Measurements from ENCODE around the gene SPAAR. TPM values are rescaled to one million over a fixed set of nuclear protein-coding genes. Genes with fewer than 3 reads are reported as not detected.

Gene SPAAR
- total and polyA plus RNA-seq, 9 of the 15 experiments (the other 6 are each of a cell fraction or from before 2014, with no cell fraction given) = not detected

- no peak for TF ChIP-seq ESRRB (CRISPR knock-in tag; IDR thresholded peaks at IDR 0.05; ENCODE audit: borderline replicate concordance)
- TF ChIP-seq BRF1 (IDR thresholded peaks at IDR 0.05; ENCODE audit: borderline replicate concordance, extremely low read depth, insufficient read length) = no peak
- TF ChIP-seq KAT7 (CRISPR knock-in tag; IDR thresholded peaks at IDR 0.05; ENCODE audit: borderline replicate concordance) = no peak
- no peak for TF ChIP-seq SMAD2 (IDR thresholded peaks at IDR 0.05; ENCODE audit: low read depth, low read length)
- TF ChIP-seq, protein P1, sequence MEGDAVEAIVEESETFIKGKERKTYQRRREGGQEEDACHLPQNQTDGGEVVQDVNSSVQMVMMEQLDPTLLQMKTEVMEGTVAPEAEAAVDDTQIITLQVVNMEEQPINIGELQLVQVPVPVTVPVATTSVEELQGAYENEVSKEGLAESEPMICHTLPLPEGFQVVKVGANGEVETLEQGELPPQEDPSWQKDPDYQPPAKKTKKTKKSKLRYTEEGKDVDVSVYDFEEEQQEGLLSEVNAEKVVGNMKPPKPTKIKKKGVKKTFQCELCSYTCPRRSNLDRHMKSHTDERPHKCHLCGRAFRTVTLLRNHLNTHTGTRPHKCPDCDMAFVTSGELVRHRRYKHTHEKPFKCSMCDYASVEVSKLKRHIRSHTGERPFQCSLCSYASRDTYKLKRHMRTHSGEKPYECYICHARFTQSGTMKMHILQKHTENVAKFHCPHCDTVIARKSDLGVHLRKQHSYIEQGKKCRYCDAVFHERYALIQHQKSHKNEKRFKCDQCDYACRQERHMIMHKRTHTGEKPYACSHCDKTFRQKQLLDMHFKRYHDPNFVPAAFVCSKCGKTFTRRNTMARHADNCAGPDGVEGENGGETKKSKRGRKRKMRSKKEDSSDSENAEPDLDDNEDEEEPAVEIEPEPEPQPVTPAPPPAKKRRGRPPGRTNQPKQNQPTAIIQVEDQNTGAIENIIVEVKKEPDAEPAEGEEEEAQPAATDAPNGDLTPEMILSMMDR (IDR thresholded peaks at IDR 0.05 in 2 of 3, conservative IDR thresholded peaks at IDR 0.05 in 1 of 3; ENCODE audit: insufficient read depth in 2 of 3, low read depth in 1 of 3, low read length in 3 of 3) = peak; percentile 76 to 85 (median 81)
- TF ChIP-seq ZNF444 (CRISPR knock-in tag; IDR thresholded peaks at IDR 0.05) = no peak
- TF ChIP-seq TBL1XR1 (IDR thresholded peaks at IDR 0.05; ENCODE audit: low read length in 2 of 2) = no peak
- no peak for TF ChIP-seq SIN3A (IDR thresholded peaks at IDR 0.05; ENCODE audit: borderline replicate concordance in 2 of 2, control insufficient read depth in 1 of 2, low read depth in 2 of 2, low read length in 2 of 2)
- no peak for TF ChIP-seq THAP12 (CRISPR knock-in tag; IDR thresholded peaks at IDR 0.05)
- no peak for TF ChIP-seq ZNF174 (CRISPR knock-in tag; IDR thresholded peaks at IDR 0.05)
- TF ChIP-seq MBD2 (IDR thresholded peaks at IDR 0.05; ENCODE audit: borderline replicate concordance, low read depth) = no peak
- peak; percentile 65; the same call in 1 of the 2 replicates for TF ChIP-seq CC2D1A (IDR thresholded peaks at IDR 0.05)
- no peak for TF ChIP-seq TCF7 (IDR thresholded peaks at IDR 0.05; ENCODE audit: borderline replicate concordance)
- TF ChIP-seq PTBP1 (IDR thresholded peaks at IDR 0.05; ENCODE audit: low read depth, low read length) = no peak
- peak in 1 of 3 experiments; percentile 38 for TF ChIP-seq YY1 (IDR thresholded peaks at IDR 0.05; ENCODE audit: borderline replicate concordance in 1 of 3, control insufficient read depth in 1 of 3, extremely low read depth in 1 of 3, insufficient read depth in 3 of 3, insufficient read length in 1 of 3, insufficient replicate concordance in 2 of 3, low read depth in 1 of 3, low read length in 2 of 3)
- no peak for TF ChIP-seq RFX7 (CRISPR knock-in tag; IDR thresholded peaks at IDR 0.05)
- TF ChIP-seq SLC30A9 (CRISPR knock-in tag; IDR thresholded peaks at IDR 0.05) = no peak
- TF ChIP-seq GABPB2 (CRISPR knock-in tag; conservative IDR thresholded peaks at IDR 0.05) = no peak
- no peak for TF ChIP-seq POLR2A (conservative IDR thresholded peaks at IDR 0.05)
- no peak for TF ChIP-seq ZNF778 (CRISPR knock-in tag; IDR thresholded peaks at IDR 0.05)
- peak; percentile 19; the same call in 1 of the 2 replicates for TF ChIP-seq GATAD2B (IDR thresholded peaks at IDR 0.05; ENCODE audit: borderline replicate concordance)
- no peak for TF ChIP-seq XRCC4 (IDR thresholded peaks at IDR 0.05; ENCODE audit: extremely low read depth, insufficient read depth, insufficient read length)
- TF ChIP-seq GABPA (tag; conservative IDR thresholded peaks at IDR 0.05; ENCODE audit: low read depth) = peak; percentile 85
- no peak for TF ChIP-seq SMAD1 (IDR thresholded peaks at IDR 0.05; ENCODE audit: low read depth, low read length, partially characterized antibody)
- TF ChIP-seq KDM5B (IDR thresholded peaks at IDR 0.05; ENCODE audit: insufficient replicate concordance, low read depth, low read length) = no peak
Observed at GRCh38 chr9:35945341-35946018, 36.2 kb downstream of the SPAAR start (continued).

Data from K562 (cell line).